ENCODE data around the gene PPP4R4.

GRCh38 chr14:94143239-94143638 lies 30.9 kb upstream of the PPP4R4 start:
- TF ChIP-seq EZH2 (IDR thresholded peaks at IDR 0.05; ENCODE audit: insufficient read depth, poor library complexity, severe bottlenecking), result no peak
- TF ChIP-seq EZH2phosphoT487 (IDR thresholded peaks at IDR 0.05; ENCODE audit: insufficient read depth, low read depth), result no peak

Data from GM23248 (cell line).